ENCODE measurements around the gene PGP.

DNA sequence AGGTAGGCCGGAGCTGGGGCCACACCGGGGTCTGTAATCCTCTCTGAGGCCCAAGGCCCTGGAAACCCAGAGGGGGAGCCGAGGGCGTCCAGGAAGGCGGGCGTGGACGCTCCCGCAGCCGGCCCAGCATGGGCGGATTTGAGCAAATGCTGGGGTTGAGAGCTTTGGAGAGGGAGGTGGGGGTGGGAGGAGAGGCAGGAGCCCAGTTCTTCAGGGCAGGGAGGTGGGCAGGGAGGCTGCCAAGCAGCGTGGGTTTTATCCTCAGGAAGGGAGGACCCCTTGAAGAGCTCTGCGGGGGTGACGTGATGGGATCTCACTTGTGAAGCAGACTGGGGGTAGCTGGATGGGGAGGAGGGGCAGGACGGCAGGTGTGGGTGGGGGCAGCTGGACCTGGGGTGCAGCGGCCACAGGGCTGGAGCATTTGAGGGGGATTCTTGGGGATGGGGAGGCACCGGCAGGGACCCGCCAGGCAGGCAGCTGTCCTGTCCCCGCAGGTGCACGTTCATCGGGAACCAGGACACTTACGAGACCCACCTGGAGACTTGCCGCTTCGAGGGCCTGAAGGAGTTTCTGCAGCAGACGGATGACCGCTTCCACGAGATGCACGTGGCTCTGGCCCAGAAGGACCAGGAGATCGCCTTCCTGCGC is 41.8 kb downstream of the PGP start:
- TF ChIP-seq POLR2A (IDR thresholded peaks at IDR 0.05; ENCODE audit: low read length) = no peak
- TF ChIP-seq CBX8 (IDR thresholded peaks at IDR 0.05) = no peak
- TF ChIP-seq POLR2AphosphoS2 (conservative IDR thresholded peaks at IDR 0.05; ENCODE audit: low read length) = no peak
- TF ChIP-seq, protein P1, sequence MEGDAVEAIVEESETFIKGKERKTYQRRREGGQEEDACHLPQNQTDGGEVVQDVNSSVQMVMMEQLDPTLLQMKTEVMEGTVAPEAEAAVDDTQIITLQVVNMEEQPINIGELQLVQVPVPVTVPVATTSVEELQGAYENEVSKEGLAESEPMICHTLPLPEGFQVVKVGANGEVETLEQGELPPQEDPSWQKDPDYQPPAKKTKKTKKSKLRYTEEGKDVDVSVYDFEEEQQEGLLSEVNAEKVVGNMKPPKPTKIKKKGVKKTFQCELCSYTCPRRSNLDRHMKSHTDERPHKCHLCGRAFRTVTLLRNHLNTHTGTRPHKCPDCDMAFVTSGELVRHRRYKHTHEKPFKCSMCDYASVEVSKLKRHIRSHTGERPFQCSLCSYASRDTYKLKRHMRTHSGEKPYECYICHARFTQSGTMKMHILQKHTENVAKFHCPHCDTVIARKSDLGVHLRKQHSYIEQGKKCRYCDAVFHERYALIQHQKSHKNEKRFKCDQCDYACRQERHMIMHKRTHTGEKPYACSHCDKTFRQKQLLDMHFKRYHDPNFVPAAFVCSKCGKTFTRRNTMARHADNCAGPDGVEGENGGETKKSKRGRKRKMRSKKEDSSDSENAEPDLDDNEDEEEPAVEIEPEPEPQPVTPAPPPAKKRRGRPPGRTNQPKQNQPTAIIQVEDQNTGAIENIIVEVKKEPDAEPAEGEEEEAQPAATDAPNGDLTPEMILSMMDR (IDR thresholded peaks at IDR 0.05) = no peak
- no peak for TF ChIP-seq SMC3 (IDR thresholded peaks at IDR 0.05)
- no peak for TF ChIP-seq HMGXB4 (CRISPR knock-in tag; IDR thresholded peaks at IDR 0.05; ENCODE audit: borderline replicate concordance)
- TF ChIP-seq PHF8 (IDR thresholded peaks at IDR 0.05; ENCODE audit: borderline replicate concordance, low read depth) = no peak
- TF ChIP-seq ZC3H11A (IDR thresholded peaks at IDR 0.05) = no peak
